ENCODE measurements around the gene PRTG. TPM values are rescaled to one million over a fixed set of nuclear protein-coding genes. Genes with fewer than 3 reads are reported as not detected.

The PRTG gene
- total RNA-seq, 2 donors from 2014 or later = 0.44 to 3.3 TPM

DNA sequence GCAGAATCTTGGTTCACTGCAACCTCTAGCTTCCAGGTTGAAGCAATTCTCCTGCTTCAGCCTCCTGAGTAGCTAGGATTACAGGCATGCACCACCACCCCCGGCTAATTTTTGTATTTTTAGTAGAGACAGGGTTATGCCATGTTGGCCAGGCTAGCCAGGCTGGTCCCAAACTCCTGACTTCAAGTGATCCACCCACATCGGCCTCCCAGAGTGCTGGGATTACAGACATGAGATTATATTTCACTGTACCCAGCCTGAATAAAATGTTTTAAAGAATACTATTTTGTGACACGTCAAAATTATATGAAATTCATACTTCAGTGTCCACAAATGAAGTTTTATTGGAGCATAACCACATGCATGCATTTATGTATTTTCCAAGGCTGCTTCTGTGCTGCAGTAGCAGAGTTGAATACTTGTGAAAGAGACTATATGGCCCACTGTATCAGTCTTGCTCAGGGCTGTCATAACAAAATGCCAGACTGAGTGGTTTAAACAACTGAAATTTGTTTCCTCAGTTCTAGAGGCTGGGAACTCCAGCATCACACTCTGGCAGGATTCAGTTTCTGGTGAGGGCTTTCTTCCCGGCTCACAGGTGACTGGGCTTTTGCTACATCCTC is 77.2 kb downstream of the PRTG start:
- H3K4me3 ChIP-seq = no peak overlapping the region
- H3K4me1 ChIP-seq = no peaks in the 10 kb centered on the region
- TF ChIP-seq, protein P1, sequence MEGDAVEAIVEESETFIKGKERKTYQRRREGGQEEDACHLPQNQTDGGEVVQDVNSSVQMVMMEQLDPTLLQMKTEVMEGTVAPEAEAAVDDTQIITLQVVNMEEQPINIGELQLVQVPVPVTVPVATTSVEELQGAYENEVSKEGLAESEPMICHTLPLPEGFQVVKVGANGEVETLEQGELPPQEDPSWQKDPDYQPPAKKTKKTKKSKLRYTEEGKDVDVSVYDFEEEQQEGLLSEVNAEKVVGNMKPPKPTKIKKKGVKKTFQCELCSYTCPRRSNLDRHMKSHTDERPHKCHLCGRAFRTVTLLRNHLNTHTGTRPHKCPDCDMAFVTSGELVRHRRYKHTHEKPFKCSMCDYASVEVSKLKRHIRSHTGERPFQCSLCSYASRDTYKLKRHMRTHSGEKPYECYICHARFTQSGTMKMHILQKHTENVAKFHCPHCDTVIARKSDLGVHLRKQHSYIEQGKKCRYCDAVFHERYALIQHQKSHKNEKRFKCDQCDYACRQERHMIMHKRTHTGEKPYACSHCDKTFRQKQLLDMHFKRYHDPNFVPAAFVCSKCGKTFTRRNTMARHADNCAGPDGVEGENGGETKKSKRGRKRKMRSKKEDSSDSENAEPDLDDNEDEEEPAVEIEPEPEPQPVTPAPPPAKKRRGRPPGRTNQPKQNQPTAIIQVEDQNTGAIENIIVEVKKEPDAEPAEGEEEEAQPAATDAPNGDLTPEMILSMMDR (IDR thresholded peaks at IDR 0.05) = no peak
- no peak for DNase-seq (ENCODE audit: low spot score)
- no peaks in the 10 kb centered on the region for H3K36me3 ChIP-seq
- H3K27me3 ChIP-seq = no peaks in the 10 kb centered on the region
- H3K27ac ChIP-seq = no peak overlapping the region
- H3K9me3 ChIP-seq = no peaks in the 10 kb centered on the region

DNA sequence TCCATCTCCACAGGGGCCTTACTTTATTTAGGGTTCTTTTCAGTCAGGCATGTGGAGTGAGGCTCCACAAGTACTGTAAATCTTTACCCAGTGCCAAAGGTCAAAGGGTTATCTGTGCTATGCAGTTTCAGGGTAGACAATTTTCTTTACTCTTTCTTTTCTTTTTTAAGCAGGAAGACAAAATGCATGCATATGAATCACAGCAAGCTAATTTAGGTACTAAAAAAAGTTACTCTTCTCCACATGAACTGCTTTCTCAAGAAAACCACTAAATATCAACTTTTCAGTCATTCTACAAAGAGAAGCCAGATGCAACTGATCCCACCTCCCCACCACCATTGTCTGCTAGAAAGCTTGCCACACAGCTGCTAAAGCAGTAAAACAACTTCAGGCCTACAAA is 81.5 kb downstream of the PRTG start:
- Histone ChIP-seq H3K9me3 (no peaks in the 10 kb centered on the region), H3K36me3 (no peaks in the 10 kb centered on the region), H3K27ac (no peak overlapping the region), H3K4me3 (no peak overlapping the region), H3K27me3 (no peaks in the 10 kb centered on the region), H3K4me1 (no peaks in the 10 kb centered on the region)
- TF ChIP-seq, protein P1 (IDR thresholded peaks at IDR 0.05) = no peak
- DNase-seq (ENCODE audit: low spot score) = no peak

DNA sequence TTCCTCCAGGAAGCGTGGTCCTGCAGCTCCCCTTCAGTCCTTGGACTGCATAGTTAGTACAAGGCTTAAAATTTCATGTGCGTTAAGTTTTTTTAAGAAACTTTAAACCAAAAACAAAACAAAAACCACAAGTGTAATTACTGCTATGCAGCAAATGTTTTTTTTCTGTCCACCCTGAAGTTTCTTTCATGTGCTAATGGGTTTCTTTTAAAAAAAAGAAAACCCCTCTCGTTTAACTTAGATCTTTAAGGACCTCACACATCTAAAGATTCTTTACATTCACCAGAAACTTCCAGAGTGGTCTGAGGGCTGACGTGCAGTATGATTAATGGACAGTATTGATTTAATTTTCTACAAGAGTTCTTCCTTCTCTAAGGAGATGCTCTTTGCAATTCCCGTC is 82.8 kb downstream of the PRTG start:
- H3K9me3 ChIP-seq = no peaks in the 10 kb centered on the region
- no peak for DNase-seq (ENCODE audit: low spot score)
- H3K4me3 ChIP-seq = no peak overlapping the region
- no peaks in the 10 kb centered on the region for H3K27me3 ChIP-seq
- TF ChIP-seq, protein P1 (IDR thresholded peaks at IDR 0.05) = no peak
- no peak overlapping the region for H3K27ac ChIP-seq
- no peaks in the 10 kb centered on the region for H3K36me3 ChIP-seq
- H3K4me1 ChIP-seq = no peaks in the 10 kb centered on the region

DNA sequence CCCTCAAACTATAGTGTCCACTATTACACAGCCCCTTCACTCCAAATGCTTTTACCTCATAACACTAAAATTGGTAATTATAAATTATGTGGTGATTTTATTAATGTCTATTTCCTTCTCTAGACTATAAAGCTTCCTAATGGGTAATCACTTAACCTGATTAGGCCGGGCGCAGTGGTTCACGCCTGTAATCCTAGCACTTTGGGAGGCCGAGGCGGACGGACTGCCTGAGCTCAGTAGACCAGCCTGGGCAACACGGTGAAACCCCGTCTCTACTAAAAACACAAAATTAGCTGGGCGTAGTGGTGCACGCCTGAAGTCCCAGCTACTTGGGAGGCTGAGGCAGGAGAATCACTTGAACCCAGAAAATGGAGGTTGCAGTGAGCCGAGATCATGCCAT is 83.5 kb downstream of the PRTG start:
- H3K9me3 ChIP-seq = no peaks in the 10 kb centered on the region
- H3K4me3 ChIP-seq = no peak overlapping the region
- TF ChIP-seq, protein P1 (IDR thresholded peaks at IDR 0.05) = no peak
- no peak for DNase-seq (ENCODE audit: low spot score)
- no peaks in the 10 kb centered on the region for H3K27me3 ChIP-seq
- H3K27ac ChIP-seq = no peak overlapping the region
- H3K36me3 ChIP-seq = no peaks in the 10 kb centered on the region
- H3K4me1 ChIP-seq = no peaks in the 10 kb centered on the region

DNA sequence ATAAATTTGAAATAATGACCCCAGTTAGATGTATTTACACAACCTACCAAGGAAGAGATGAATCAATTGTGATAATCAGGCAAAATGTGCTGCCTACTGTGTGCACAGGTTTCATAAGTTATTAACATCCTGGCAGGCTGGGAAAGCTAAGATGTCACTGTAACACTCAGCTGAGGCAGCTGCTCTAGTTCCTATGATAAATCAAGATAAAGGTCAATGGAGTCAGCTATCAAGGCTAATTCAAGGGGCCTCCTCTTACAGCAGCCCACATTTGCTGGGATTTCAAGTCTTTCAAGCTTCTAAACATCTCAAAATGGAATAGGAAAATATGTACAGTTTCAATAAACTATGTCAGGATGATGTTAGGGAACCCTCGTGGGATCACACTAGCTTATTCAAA is 84.1 kb downstream of the PRTG start:
- DNase-seq (ENCODE audit: low spot score) = no peak
- TF ChIP-seq, protein P1 (IDR thresholded peaks at IDR 0.05) = no peak

DNA sequence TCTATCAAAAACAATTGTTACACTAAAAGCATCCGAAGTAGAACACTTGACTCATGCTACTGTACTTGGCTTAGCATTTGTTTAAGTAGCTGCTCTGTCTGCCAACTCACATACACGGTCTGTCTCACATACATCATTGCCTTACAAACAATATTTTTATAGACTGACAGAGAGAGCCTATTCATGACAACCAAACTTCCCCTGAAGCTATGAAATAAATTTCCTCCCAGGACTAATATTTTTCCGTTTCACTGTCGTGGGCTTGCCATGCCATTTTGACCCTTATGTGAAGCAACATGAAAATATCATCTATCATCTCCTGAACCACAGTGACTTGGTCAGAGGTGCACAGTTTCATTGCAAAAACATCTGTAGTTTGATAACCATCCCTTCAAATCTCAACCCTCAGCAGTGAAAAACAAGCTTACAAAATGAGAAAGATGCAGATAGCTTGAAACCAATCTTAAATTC is 88.4 kb downstream of the PRTG start:
- H3K27ac ChIP-seq = no peak overlapping the region
- H3K27me3 ChIP-seq = no peaks in the 10 kb centered on the region
- no peak for DNase-seq (ENCODE audit: low spot score)
- no peaks in the 10 kb centered on the region for H3K4me1 ChIP-seq
- TF ChIP-seq, protein P1 (IDR thresholded peaks at IDR 0.05) = no peak
- no peaks in the 10 kb centered on the region for H3K9me3 ChIP-seq
- H3K36me3 ChIP-seq = no peaks in the 10 kb centered on the region
- no peak overlapping the region for H3K4me3 ChIP-seq

More for the DNA sequence above, 84.1 kb downstream of the PRTG start:
- H3K27me3 ChIP-seq = no peaks in the 10 kb centered on the region
- no peak overlapping the region for H3K4me3 ChIP-seq
- H3K9me3 ChIP-seq = no peaks in the 10 kb centered on the region
- H3K36me3 ChIP-seq = no peaks in the 10 kb centered on the region
- no peaks in the 10 kb centered on the region for H3K4me1 ChIP-seq
- H3K27ac ChIP-seq = no peak overlapping the region
